Mesenchymal stem cell (in vitro differentiated cells and primary cell): ENCODE results near the gene NDUFA8.

Experiments
- DNase-seq: peaks from one replicate; pipeline ENCODE4 v3.0.0-alpha.2; 2013
- H2AFZ ChIP-seq: one replicate; pipeline ENCODE4 v1.6.1; 2013; ENCODE audit warnings: low read depth, mild to moderate bottlenecking, control low read depth, inconsistent platforms, low read length, moderate library complexity
- H2AK5ac ChIP-seq: 2 replicates; pipeline ENCODE4 v1.6.1; 2013; ENCODE audit warnings: low read length, moderate library complexity, mild to moderate bottlenecking, inconsistent platforms; ENCODE audit not compliant: severe bottlenecking
- H2BK120ac ChIP-seq: one replicate; pipeline ENCODE4 v1.6.1; 2013; ENCODE audit warnings: low read depth, mild to moderate bottlenecking, inconsistent platforms, low read length, moderate library complexity
- H2BK12ac ChIP-seq, 2 experiments: one replicate each; pipeline ENCODE4 v1.6.1; 2013; ENCODE audit warnings: inconsistent platforms in 2 of 2, low read length in 2 of 2, mild to moderate bottlenecking in 2 of 2, moderate library complexity in 2 of 2, control low read depth in 1 of 2
- H2BK15ac ChIP-seq: one replicate; pipeline ENCODE4 v1.6.1; 2013; ENCODE audit warnings: mild to moderate bottlenecking, low read depth, inconsistent platforms; ENCODE audit not compliant: poor library complexity, severe bottlenecking
- H2BK5ac ChIP-seq: 2 replicates; pipeline ENCODE4 v1.6.1; 2013; ENCODE audit warnings: low read depth, mild to moderate bottlenecking, low read length, control low read depth, inconsistent platforms; ENCODE audit not compliant: poor library complexity, severe bottlenecking
- H3K14ac ChIP-seq, 2 experiments: one replicate each; pipeline ENCODE4 v1.6.1; 2013; ENCODE audit warnings: inconsistent platforms in 2 of 2, low read length in 2 of 2, control low read depth in 1 of 2, mild to moderate bottlenecking in 1 of 2, moderate library complexity in 1 of 2
- H3K18ac ChIP-seq, 2 experiments: one replicate each; pipeline ENCODE4 v1.6.1; 2013; ENCODE audit warnings: inconsistent platforms in 2 of 2, low read length in 2 of 2, control low read depth in 1 of 2, low read depth in 1 of 2, mild to moderate bottlenecking in 1 of 2
- H3K23ac ChIP-seq, 2 experiments: one replicate each; pipeline ENCODE4 v1.6.1; 2013; ENCODE audit warnings: inconsistent platforms in 2 of 2, low read length in 2 of 2, mild to moderate bottlenecking in 2 of 2, moderate library complexity in 2 of 2, control low read depth in 1 of 2
- H3K27ac ChIP-seq: 2 replicates; pipeline ENCODE4 v1.5.1; 2013; ENCODE audit warnings: mild to moderate bottlenecking, moderate library complexity, low read length, control low read depth, inconsistent platforms; ENCODE audit not compliant: poor library complexity, severe bottlenecking
- H3K27me3 ChIP-seq, 2 experiments: 2 replicates each; pipeline versions ENCODE4 v1.6.1 to v1.7.0; 2013; ENCODE audit warnings: low read length in 2 of 2, mild to moderate bottlenecking in 2 of 2, moderate library complexity in 2 of 2, control low read depth in 1 of 2, inconsistent platforms in 1 of 2; ENCODE audit not compliant: control insufficient read depth in 1 of 2, insufficient read depth in 1 of 2
- H3K36me3 ChIP-seq, 2 experiments: 2 replicates each; pipeline versions ENCODE4 v1.6.1 to v1.7.0; 2013; ENCODE audit warnings: low read length in 2 of 2, control low read depth in 1 of 2, inconsistent platforms in 1 of 2, low read depth in 1 of 2, mild to moderate bottlenecking in 1 of 2; ENCODE audit not compliant: insufficient read depth in 2 of 2, control insufficient read depth in 1 of 2
- H3K4ac ChIP-seq, 2 experiments: one replicate each; pipeline ENCODE4 v1.6.1; 2013; ENCODE audit warnings: inconsistent platforms in 2 of 2, low read length in 2 of 2, mild to moderate bottlenecking in 2 of 2, moderate library complexity in 2 of 2, control low read depth in 1 of 2, low read depth in 1 of 2
- H3K4me1 ChIP-seq: 2 replicates; pipeline ENCODE4 v1.6.1; 2013; ENCODE audit warnings: low read depth, low read length, control low read depth; ENCODE audit not compliant: control insufficient read depth, insufficient read depth
- H3K4me2 ChIP-seq: 2 replicates; pipeline ENCODE4 v1.6.1; 2013; ENCODE audit warnings: low read length, mild to moderate bottlenecking, inconsistent platforms; ENCODE audit not compliant: poor library complexity, severe bottlenecking
- H3K4me3 ChIP-seq, 2 experiments: 2 replicates each; pipeline versions ENCODE4 v1.5.1 to v1.7.0; 2013; ENCODE audit warnings: low read length in 2 of 2, mild to moderate bottlenecking in 2 of 2, control low read depth in 1 of 2, low read depth in 1 of 2; ENCODE audit not compliant: insufficient read depth in 1 of 2
- H3K79me1 ChIP-seq: replicated peaks from 2 replicates; pipeline ENCODE4 v1.6.1; 2013; ENCODE audit warnings: mild to moderate bottlenecking, control low read depth, low read length, inconsistent platforms; ENCODE audit not compliant: poor library complexity, severe bottlenecking
- H3K9ac ChIP-seq: 2 replicates; pipeline ENCODE4 v1.7.0; 2013; ENCODE audit warnings: mild to moderate bottlenecking, low read length, moderate library complexity
- H3K9me3 ChIP-seq: 2 replicates; pipeline ENCODE4 v1.7.0; 2013; ENCODE audit warnings: mild to moderate bottlenecking, low read length; ENCODE audit not compliant: control insufficient read depth
- H4K8ac ChIP-seq: one replicate; pipeline ENCODE4 v1.6.1; 2013; ENCODE audit warnings: inconsistent platforms, mild to moderate bottlenecking, low read length, moderate library complexity
- H4K91ac ChIP-seq: one replicate; pipeline ENCODE4 v1.6.1; 2013; ENCODE audit warnings: mild to moderate bottlenecking, low read length, inconsistent platforms
- WGBS: methylation state at CpG from one replicate; pipeline ENCODE4 v1.1.7; 2013; ENCODE audit warnings: mixed read lengths; 5-methylcytosine and 5-hydroxymethylcytosine counted together

The NDUFA8 gene

GRCh38 chr9:122125509-122126330 is 33.9 kb downstream of the NDUFA8 start:
- peak overlapping the region in 1 of 2 experiments; percentile 25 for H3K18ac ChIP-seq
- H3K4me3 ChIP-seq: peak overlapping the region in 1 of 2 experiments; percentile 68
- no peaks in the 10 kb centered on the region for H3K79me1 ChIP-seq
- no peak overlapping the region for H2BK120ac ChIP-seq
- H3K4me1 ChIP-seq: peaks cover 20% of the 10 kb centered on the region
- no peak overlapping the region for H3K4ac ChIP-seq
- H3K23ac ChIP-seq: no peak overlapping the region
- H2AFZ ChIP-seq: peak overlapping the region; percentile 72
- H3K27ac ChIP-seq: no peak overlapping the region
- H3K4me2 ChIP-seq: peak overlapping the region; percentile 93
- H2BK12ac ChIP-seq: peak overlapping the region in 1 of 2 experiments; percentile 70
- no peak overlapping the region for H3K14ac ChIP-seq
- 19% methylated on average over 21 of the region's 21 CpGs for WGBS
- H3K9me3 ChIP-seq: no peaks in the 10 kb centered on the region
- H2AK5ac ChIP-seq: no peak overlapping the region
- H4K8ac ChIP-seq: peak overlapping the region; percentile 41
- peaks cover 13 to 41% of the 10 kb centered on the region in 2 experiments for H3K27me3 ChIP-seq
- no peak overlapping the region for H2BK5ac ChIP-seq
- no peak overlapping the region for H2BK15ac ChIP-seq
- no peaks in the 10 kb centered on the region for H3K36me3 ChIP-seq
- peak overlapping the region; percentile 78 for H3K9ac ChIP-seq
- peak; percentile 38 for DNase-seq
- H4K91ac ChIP-seq: no peak overlapping the region

- Histone ChIP-seq H3K4me2 (no peak overlapping the region), H3K9me3 (no peaks in the 10 kb centered on the region), H2BK15ac (no peak overlapping the region), H3K36me3 (no peaks in the 10 kb centered on the region), H3K4ac (no peak overlapping the region), H3K79me1 (no peaks in the 10 kb centered on the region), H3K27ac (no peak overlapping the region), H3K9ac (no peak overlapping the region), H3K4me3 (no peak overlapping the region), H3K4me1 (peaks cover 20% of the 10 kb centered on the region), H2AFZ (no peak overlapping the region), H3K14ac (no peak overlapping the region), H4K91ac (no peak overlapping the region), H3K18ac (no peak overlapping the region), H4K8ac (no peak overlapping the region), H3K27me3 (peaks cover 13 to 41% of the 10 kb centered on the region in 2 experiments), H2BK5ac (no peak overlapping the region), H2BK12ac (no peak overlapping the region), H3K23ac (no peak overlapping the region), H2BK120ac (no peak overlapping the region), H2AK5ac (no peak overlapping the region)
- WGBS: 0% methylated on average over 7 of the region's 8 CpGs
- DNase-seq: peak; percentile 77
These were observed 34.4 kb downstream of the NDUFA8 start for GRCh38 chr9:122125158-122125508.

- peaks cover 13 to 41% of the 10 kb centered on the region in 2 experiments for H3K27me3 ChIP-seq
- no peaks in the 10 kb centered on the region for H3K79me1 ChIP-seq
- WGBS: 68% methylated on average over 5 of the region's 7 CpGs
- no peak overlapping the region for H3K4me2 ChIP-seq
- H3K27ac ChIP-seq: no peak overlapping the region
- H3K9me3 ChIP-seq: no peaks in the 10 kb centered on the region
- H2BK15ac ChIP-seq: no peak overlapping the region
- H2BK12ac ChIP-seq: no peak overlapping the region
- H2BK120ac ChIP-seq: no peak overlapping the region
- DNase-seq: no peak
- H4K91ac ChIP-seq: no peak overlapping the region
- H3K23ac ChIP-seq: no peak overlapping the region
- H3K36me3 ChIP-seq: no peaks in the 10 kb centered on the region
- H2BK5ac ChIP-seq: no peak overlapping the region
- H3K18ac ChIP-seq: no peak overlapping the region
- no peak overlapping the region for H4K8ac ChIP-seq
- no peak overlapping the region for H3K14ac ChIP-seq
- no peak overlapping the region for H3K4me3 ChIP-seq
- no peak overlapping the region for H2AK5ac ChIP-seq
- H3K9ac ChIP-seq: no peak overlapping the region
- no peak overlapping the region for H3K4ac ChIP-seq
- no peak overlapping the region for H2AFZ ChIP-seq
- H3K4me1 ChIP-seq: peaks cover 20% of the 10 kb centered on the region
These were observed 35.1 kb downstream of the NDUFA8 start for GRCh38 chr9:122124528-122124927.

- no CpG with 5 or more reads among the region's 1 CpG for WGBS
- Histone ChIP-seq H3K4ac (no peak overlapping the region), H3K9me3 (no peaks in the 10 kb centered on the region), H3K27me3 (peaks cover 13 to 41% of the 10 kb centered on the region in 2 experiments), H3K14ac (no peak overlapping the region), H3K18ac (no peak overlapping the region), H4K91ac (no peak overlapping the region), H2BK5ac (no peak overlapping the region), H2AK5ac (no peak overlapping the region), H3K9ac (no peak overlapping the region), H3K4me2 (no peak overlapping the region), H3K79me1 (no peaks in the 10 kb centered on the region), H2BK12ac (no peak overlapping the region), H3K27ac (no peak overlapping the region), H3K23ac (no peak overlapping the region), H3K4me3 (no peak overlapping the region), H2AFZ (no peak overlapping the region), H2BK15ac (no peak overlapping the region), H2BK120ac (no peak overlapping the region), H3K4me1 (peaks cover 20% of the 10 kb centered on the region), H4K8ac (no peak overlapping the region), H3K36me3 (no peaks in the 10 kb centered on the region)
- DNase-seq: no peak
These were observed 35.5 kb downstream of the NDUFA8 start for GRCh38 chr9:122124048-122124447.
